IMR-90 (cell line): ENCODE data around the gene GFOD2. TPM values are rescaled to one million over a fixed set of nuclear protein-coding genes. Genes with fewer than 3 reads are reported as not detected.

Experiments used
- ATAC-seq: fragments of 200-7000 bp; cut with Tn5 transposase; 2 replicates; pipeline ENCODE4 v1.9.1; 2020; ENCODE audit warnings: low read depth, mild to moderate bottlenecking, moderate library complexity
- BruUV-seq: library from RNA; stranded (reverse); fragments of 400-500 nt; replicated peaks from 2 replicates; lab custom pipeline; 2021; lab: Mats Ljungman, UMichigan
- CTCF ChIA-PET: fragments of 300-600 bp; formaldehyde crosslinking; extraction: SDS; loops from one replicate; lab custom pipeline; 2021; ENCODE audit warnings: antibody characterized with exemption; lab: Yijun Ruan, JAX
- POLR2A ChIA-PET: fragments of 300-600 bp; sonication (Branson Sonifier 250); formaldehyde crosslinking; loops from one replicate; lab custom pipeline; 2022; ENCODE audit warnings: antibody characterized with exemption; ENCODE audit not compliant: unreplicated experiment; lab: Charles Lee
- DNase-seq: peaks from one replicate; pipeline ENCODE4 v3.0.0; 2013
- H2AFZ ChIP-seq: replicated peaks from 2 replicates; pipeline ENCODE3; 2013; ENCODE audit warnings: low read length, mild to moderate bottlenecking; ENCODE audit not compliant: poor library complexity
- H2AK5ac ChIP-seq: 2 replicates; pipeline ENCODE4 v1.6.1; 2013; ENCODE audit warnings: low read depth, low read length, inconsistent platforms
- H2AK9ac ChIP-seq: replicated peaks from 2 replicates; pipeline ENCODE3; 2013; ENCODE audit warnings: mild to moderate bottlenecking, low read depth, low read length, moderate library complexity; ENCODE audit not compliant: poor library complexity
- H2BK120ac ChIP-seq: 2 replicates; pipeline ENCODE4 v1.6.1; 2013; ENCODE audit warnings: low read depth, low read length, inconsistent platforms
- H2BK15ac ChIP-seq: 3 replicates; pipeline ENCODE4 v1.6.1; 2013; ENCODE audit warnings: low read depth, low read length, inconsistent platforms
- H2BK20ac ChIP-seq: 2 replicates; pipeline ENCODE4 v1.6.1; 2013; ENCODE audit warnings: low read depth, mild to moderate bottlenecking, inconsistent platforms, low read length, moderate library complexity
- H2BK5ac ChIP-seq: 2 replicates; pipeline ENCODE4 v1.6.1; 2013; ENCODE audit warnings: mild to moderate bottlenecking, low read depth, low read length, inconsistent platforms; ENCODE audit not compliant: poor library complexity, severe bottlenecking
- H3K14ac ChIP-seq: replicated peaks from 2 replicates; pipeline ENCODE4 v1.6.1; 2013; ENCODE audit warnings: low read depth, low read length, inconsistent platforms
- H3K18ac ChIP-seq: 2 replicates; pipeline ENCODE4 v1.6.1; 2013; ENCODE audit warnings: low read depth, low read length, control low read depth
- H3K23ac ChIP-seq: 2 replicates; pipeline ENCODE4 v1.6.1; 2013; ENCODE audit warnings: low read depth, low read length, inconsistent platforms
- H3K27ac ChIP-seq: 2 replicates; pipeline ENCODE4 v1.5.1; 2013; ENCODE audit warnings: mild to moderate bottlenecking, control low read depth, low read length; ENCODE audit not compliant: insufficient read depth
- H3K27me3 ChIP-seq: 2 replicates; pipeline ENCODE4 v1.6.1; 2013; ENCODE audit warnings: low read length; ENCODE audit not compliant: control insufficient read depth, insufficient read depth
- H3K36me3 ChIP-seq: 2 replicates; pipeline ENCODE4 v1.6.1; 2013; ENCODE audit warnings: low read length, mixed read lengths; ENCODE audit not compliant: control insufficient read depth, insufficient read depth
- H3K4ac ChIP-seq: 2 replicates; pipeline ENCODE4 v1.6.1; 2013; ENCODE audit warnings: low read depth, low read length, inconsistent platforms
- H3K4me1 ChIP-seq: 2 replicates; pipeline ENCODE4 v1.6.1; 2013; ENCODE audit warnings: low read length, mixed read lengths; ENCODE audit not compliant: control insufficient read depth, insufficient read depth
- H3K4me2 ChIP-seq: 2 replicates; pipeline ENCODE4 v1.6.1; 2013; ENCODE audit warnings: low read depth, mild to moderate bottlenecking, control low read depth, low read length, moderate library complexity
- H3K4me3 ChIP-seq: 2 replicates; pipeline ENCODE4 v1.5.1; 2013; ENCODE audit warnings: low read depth, mild to moderate bottlenecking, control low read depth, low read length, moderate library complexity; ENCODE audit not compliant: insufficient read depth
- H3K56ac ChIP-seq: 2 replicates; pipeline ENCODE4 v1.6.1; 2013; ENCODE audit warnings: low read length, inconsistent platforms; ENCODE audit not compliant: insufficient read depth; ENCODE audit errors: extremely low read depth
- H3K79me1 ChIP-seq, 2 experiments: 2 replicates each; pipeline ENCODE4 v1.6.1; 2013; ENCODE audit warnings: low read length in 2 of 2, inconsistent platforms in 1 of 2, low read depth in 1 of 2
- H3K9ac ChIP-seq: 2 replicates; pipeline ENCODE4 v1.6.1; 2013; ENCODE audit warnings: low read depth, low read length, control low read depth
- H3K9me1 ChIP-seq: 2 replicates; pipeline ENCODE4 v1.6.1; 2013; ENCODE audit warnings: low read length, inconsistent platforms; ENCODE audit not compliant: insufficient read depth
- H3K9me3 ChIP-seq: 2 replicates; pipeline ENCODE4 v1.6.1; 2013; ENCODE audit warnings: low read length; ENCODE audit not compliant: control insufficient read depth, insufficient read depth
- H4K20me1 ChIP-seq: 2 replicates; pipeline ENCODE4 v1.6.1; 2013; ENCODE audit warnings: low read length, inconsistent platforms; ENCODE audit not compliant: insufficient read depth
- H4K5ac ChIP-seq: 2 replicates; pipeline ENCODE4 v1.6.1; 2013; ENCODE audit warnings: mild to moderate bottlenecking, low read depth, low read length, control low read depth
- H4K8ac ChIP-seq, 2 experiments: 2 replicates each; pipeline ENCODE4 v1.6.1; 2013; ENCODE audit warnings: low read depth in 2 of 2, low read length in 2 of 2, control low read depth in 1 of 2, inconsistent platforms in 1 of 2
- H4K91ac ChIP-seq: 2 replicates; pipeline ENCODE4 v1.6.1; 2013; ENCODE audit warnings: low read depth, low read length, inconsistent platforms; ENCODE audit not compliant: insufficient read depth
- CEBPB ChIP-seq: IDR thresholded peaks from 2 replicates; pipeline ENCODE4 v1.6.1; 2012; ENCODE audit warnings: low read depth, low read length, improper control_type of control experiment
- MAFK ChIP-seq: IDR thresholded peaks from 2 replicates; pipeline ENCODE4 v1.6.1; 2012; ENCODE audit warnings: low read depth, low read length, improper control_type of control experiment
- RAD21 ChIP-seq: IDR thresholded peaks from 2 replicates; pipeline ENCODE4 v1.6.1; 2012; ENCODE audit warnings: low read length, improper control_type of control experiment
- RCOR1 ChIP-seq: IDR thresholded peaks from 2 replicates; pipeline ENCODE4 v1.6.1; 2012; ENCODE audit warnings: mild to moderate bottlenecking, low read length, improper control_type of control experiment; ENCODE audit not compliant: insufficient replicate concordance
- RFX5 ChIP-seq: IDR thresholded peaks from 2 replicates; pipeline ENCODE4 v1.8.0; 2012; ENCODE audit warnings: low read depth, mild to moderate bottlenecking, low read length, moderate library complexity
- WGBS, 2 experiments: methylation state at CpG; one replicate each; pipeline versions ENCODE4 v1.1.5 to v1.1.7; 2013; ENCODE audit warnings: missing lambda C conversion rate in 2 of 2; ENCODE audit not compliant: insufficient read length in 1 of 2; ENCODE audit errors: extremely low coverage in 2 of 2; 5-methylcytosine and 5-hydroxymethylcytosine counted together
- dilution Hi-C: fragments of 300-500 bp; cut with HindIII; formaldehyde crosslinking; loops from one replicate; pipeline ENCODE4 v1.14.3; 2018; ENCODE audit warnings: low sequenced_read_pairs; ENCODE audit not compliant: unreplicated experiment
- in situ Hi-C: fragments of 300-500 bp; cut with MboI; formaldehyde crosslinking; loops from 3 replicates; pipeline ENCODE4 v1.14.3; 2019; ENCODE audit warnings: low sequenced_read_pairs, inconsistent platforms, mixed read lengths
- intact Hi-C: fragments of 100-400 bp; cut with micrococcal nuclease; formaldehyde crosslinking; loops from 2 replicates; pipeline ENCODE4 v1.10.0; 2022
- polyA plus RNA-seq, 3 experiments: library from polyadenylated mRNA; depleted of rRNA; stranded (reverse); fragments of >200 nt; gene quantifications; 2 replicates each; pipeline ENCODE4 v1.2.3, GENCODE V29; 2012; ENCODE audit warnings: low replicate concordance in 1 of 3
- total RNA-seq: library from RNA; depleted of rRNA; stranded (reverse); fragments of >200 nt; gene quantifications from 2 replicates; pipeline ENCODE4 v1.2.3, GENCODE V29; 2012
- TF ChIP-seq, protein P1 (sequence below): conservative IDR thresholded peaks from 2 replicates; pipeline ENCODE4 v1.5.1; 2012; ENCODE audit warnings: mild to moderate bottlenecking, low read depth, low read length, improper control_type of control experiment

The GFOD2 gene
- total and polyA plus RNA-seq, 2 of the 4 experiments (the other 2 are of a cell fraction) = 12.3 to 18.1 TPM

DNA sequence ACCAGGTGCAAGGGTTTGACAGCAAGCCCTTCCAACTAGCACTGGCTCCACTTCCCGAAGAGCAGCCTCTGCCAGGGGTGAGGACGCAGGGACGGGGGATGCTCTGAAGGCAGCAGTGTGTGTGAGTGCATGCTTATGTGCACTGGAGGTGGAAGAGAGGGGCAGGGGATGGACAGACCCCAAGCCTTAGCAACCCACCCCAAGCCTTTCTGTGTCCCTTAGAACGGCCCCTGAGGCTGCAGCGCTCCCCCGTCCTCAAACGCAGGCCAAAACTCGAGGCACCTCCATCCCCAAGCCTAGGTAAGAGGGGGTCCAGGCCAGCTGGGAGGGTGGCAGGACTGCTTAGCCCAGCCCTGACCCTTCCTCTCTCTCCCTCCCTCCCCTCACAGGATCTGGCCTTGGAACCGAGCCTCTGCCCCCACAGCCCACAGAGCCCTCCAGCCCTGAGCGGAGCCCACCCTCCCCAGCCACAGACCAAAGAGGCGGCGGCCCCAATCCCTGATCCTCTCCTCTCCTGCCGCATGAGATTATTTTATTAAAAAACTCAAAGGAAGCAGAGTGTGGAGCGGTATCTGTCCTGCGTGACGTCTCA lies 62.0 kb downstream of the GFOD2 start:
- Histone ChIP-seq H3K4ac (no peak overlapping the region), H3K4me2 (no peak overlapping the region), H3K23ac (no peak overlapping the region), H3K9me3 (no peaks in the 10 kb centered on the region), H2BK5ac (no peak overlapping the region), H3K9me1 (peaks cover 7% of the 10 kb centered on the region), H4K5ac (no peak overlapping the region), H3K9ac (no peak overlapping the region), H3K36me3 (0 out of 2 replicates have a peak, but pooled peaks cover 1% of the 10 kb centered on the region), H4K8ac (no peak overlapping the region), H4K20me1 (peaks cover 10% of the 10 kb centered on the region), H3K4me1 (peaks cover 9% of the 10 kb centered on the region; the same call in 1 of the 2 replicates), H2AK9ac (no peak overlapping the region), H3K27ac (no peak overlapping the region), H2BK120ac (no peak overlapping the region), H2BK20ac (no peak overlapping the region), H2BK15ac (no peak overlapping the region), H2AFZ (no peak overlapping the region), H3K56ac (no peak overlapping the region), H3K79me1 (peaks cover 6 to 20% of the 10 kb centered on the region in 2 experiments; a peak in 3 of 4 replicates), H3K4me3 (no peak overlapping the region), H4K91ac (no peak overlapping the region), H3K27me3 (peaks cover 4% of the 10 kb centered on the region), H2AK5ac (no peak overlapping the region), H3K14ac (no peak overlapping the region), H3K18ac (no peak overlapping the region)
- in situ Hi-C loops = no loop called here
- POLR2A ChIA-PET = no interaction called here
- 96% methylated on average over 3 of the region's 16 CpGs; no CpG with 5 or more reads in 1 of the 2 experiments for WGBS, 2 experiments
- intact Hi-C loops = no loop called here
- ATAC-seq = no peak
- CTCF ChIA-PET = interaction anchor here (1.1 kb wide), 1 partner anchor 12 kb away, joined by 4 read pairs; the partner anchor contains the start of gene CARMIL2
- TF ChIP-seq RCOR1 = no peak
- TF ChIP-seq CEBPB = no peak
- no peak for TF ChIP-seq MAFK
- no peak for TF ChIP-seq RAD21
- TF ChIP-seq, protein P1, sequence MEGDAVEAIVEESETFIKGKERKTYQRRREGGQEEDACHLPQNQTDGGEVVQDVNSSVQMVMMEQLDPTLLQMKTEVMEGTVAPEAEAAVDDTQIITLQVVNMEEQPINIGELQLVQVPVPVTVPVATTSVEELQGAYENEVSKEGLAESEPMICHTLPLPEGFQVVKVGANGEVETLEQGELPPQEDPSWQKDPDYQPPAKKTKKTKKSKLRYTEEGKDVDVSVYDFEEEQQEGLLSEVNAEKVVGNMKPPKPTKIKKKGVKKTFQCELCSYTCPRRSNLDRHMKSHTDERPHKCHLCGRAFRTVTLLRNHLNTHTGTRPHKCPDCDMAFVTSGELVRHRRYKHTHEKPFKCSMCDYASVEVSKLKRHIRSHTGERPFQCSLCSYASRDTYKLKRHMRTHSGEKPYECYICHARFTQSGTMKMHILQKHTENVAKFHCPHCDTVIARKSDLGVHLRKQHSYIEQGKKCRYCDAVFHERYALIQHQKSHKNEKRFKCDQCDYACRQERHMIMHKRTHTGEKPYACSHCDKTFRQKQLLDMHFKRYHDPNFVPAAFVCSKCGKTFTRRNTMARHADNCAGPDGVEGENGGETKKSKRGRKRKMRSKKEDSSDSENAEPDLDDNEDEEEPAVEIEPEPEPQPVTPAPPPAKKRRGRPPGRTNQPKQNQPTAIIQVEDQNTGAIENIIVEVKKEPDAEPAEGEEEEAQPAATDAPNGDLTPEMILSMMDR = no peak
- TF ChIP-seq RFX5 = no peak
- no peak for DNase-seq
- no TSS peak for BruUV-seq
- dilution Hi-C loops = no loop called here
